Upper lobe of left lung (tissue), 6 donors: ENCODE data around the gene SLC25A48. TPM values are rescaled to one million over a fixed set of nuclear protein-coding genes. Genes with fewer than 3 reads are reported as not detected.

Experiments used
- ATAC-seq, 2 donors: fragments of 200-7000 bp; cut with Tn5 transposase; one replicate each; pipeline ENCODE4 v1.9.1; 2022; ENCODE audit warnings: mild to moderate bottlenecking in 2 of 2, moderate library complexity in 2 of 2; ENCODE audit not compliant: low FRiP score in 2 of 2
- DNase-seq, 2 donors: peaks; one replicate each; pipeline ENCODE4 v3.0.0-alpha.2; 2019 to 2020
- H3K27ac ChIP-seq, 4 donors: fragments of 200-600 bp; sonication (generic); one replicate each; pipeline ENCODE4 v1.5.1; 2016 to 2019
- H3K27me3 ChIP-seq, 4 donors: fragments of 200-600 bp; sonication (generic); one replicate each; pipeline ENCODE4 v1.5.1; 2017 to 2019
- H3K36me3 ChIP-seq, 4 donors: fragments of 200-600 bp; sonication (generic); one replicate each; pipeline ENCODE4 v1.5.1; 2016 to 2019
- H3K4me1 ChIP-seq, 4 donors: fragments of 200-600 bp; sonication (generic); one replicate each; pipeline ENCODE4 v1.5.1; 2018 to 2019
- H3K4me3 ChIP-seq, 4 donors: fragments of 200-600 bp; sonication (generic); one replicate each; pipeline ENCODE4 v1.5.1; 2017 to 2019; ENCODE audit warnings: mild to moderate bottlenecking in 2 of 4, moderate library complexity in 1 of 4
- H3K9me3 ChIP-seq, 4 donors: fragments of 200-600 bp; sonication (generic); one replicate each; pipeline ENCODE4 v1.5.1; 2018 to 2019
- EP300 ChIP-seq, 4 donors: sonication (generic); formaldehyde crosslinking; IDR thresholded peaks; one replicate each; pipeline ENCODE4 v1.5.1; 2017; ENCODE audit warnings: antibody characterized with exemption in 4 of 4, control low read depth in 2 of 4
- POLR2A ChIP-seq, 4 donors: fragments of 450-650 bp; IDR thresholded peaks; one replicate each; pipeline ENCODE4 v1.5.1; 2016 to 2017; ENCODE audit warnings: antibody characterized with exemption in 4 of 4, mild to moderate bottlenecking in 2 of 4
- POLR2AphosphoS5 ChIP-seq, 2 donors: sonication (generic); formaldehyde crosslinking; IDR thresholded peaks; one replicate each; pipeline ENCODE4 v1.5.1; 2017; ENCODE audit warnings: antibody characterized with exemption in 2 of 2
- WGBS, 2 donors: methylation state at CpG; one replicate each; pipeline ENCODE4 v1.1.5; 2017 to 2018; 5-methylcytosine and 5-hydroxymethylcytosine counted together
- total RNA-seq, 6 donors: library from RNA; depleted of rRNA in 4 of 6; stranded (reverse); fragments of >200 nt in 4 of 6; gene quantifications; one replicate each; pipeline versions ENCODE4 v1.1.0 to v1.2.1, GENCODE V29; 2016 to 2021
- TF ChIP-seq, protein P1 (sequence below), 6 experiments: fragments of 450-650 bp in 4 of 6; fragments of 200-600 bp in 2 of 6; sonication (generic) in 2 of 6; IDR thresholded peaks; one replicate each; pipeline ENCODE4 v1.5.1; 2016 to 2019; ENCODE audit warnings: antibody characterized with exemption in 6 of 6
- donor health status: DM: no; HTN: no; CAD: no; lungs with moderate emphysema.
- donor health status: DM: no; HTN: yes; CAD: no; lungs with severe emphysema.

SLC25A48 gene
- total RNA-seq, 6 donors from 2014 or later = not detected

DNA sequence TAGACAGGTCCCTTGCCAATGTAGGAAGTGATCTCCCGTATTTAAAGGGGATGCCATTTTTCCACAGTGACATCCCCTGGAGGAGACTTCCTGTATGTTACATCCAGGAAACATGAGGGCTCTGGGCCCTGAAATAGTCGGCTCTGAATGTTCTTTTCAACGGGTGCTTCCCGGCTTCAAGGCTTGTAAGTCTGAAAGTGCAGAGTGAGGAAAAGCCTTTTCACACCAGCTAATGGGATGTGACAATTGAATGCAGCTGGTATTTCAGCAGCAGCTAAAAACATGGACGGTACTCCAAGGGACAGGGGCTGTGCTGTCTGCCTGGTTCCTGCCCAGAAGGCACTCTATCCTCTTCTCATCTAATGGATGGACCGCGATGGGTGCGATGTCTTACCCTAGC is 59.8 kb downstream of the SLC25A48 start:
- TF ChIP-seq POLR2A (IDR thresholded peaks at IDR 0.05) (no peak), POLR2AphosphoS5 (IDR thresholded peaks at IDR 0.05) (no peak), EP300 (IDR thresholded peaks at IDR 0.05) (no peak)
- TF ChIP-seq, protein P1, sequence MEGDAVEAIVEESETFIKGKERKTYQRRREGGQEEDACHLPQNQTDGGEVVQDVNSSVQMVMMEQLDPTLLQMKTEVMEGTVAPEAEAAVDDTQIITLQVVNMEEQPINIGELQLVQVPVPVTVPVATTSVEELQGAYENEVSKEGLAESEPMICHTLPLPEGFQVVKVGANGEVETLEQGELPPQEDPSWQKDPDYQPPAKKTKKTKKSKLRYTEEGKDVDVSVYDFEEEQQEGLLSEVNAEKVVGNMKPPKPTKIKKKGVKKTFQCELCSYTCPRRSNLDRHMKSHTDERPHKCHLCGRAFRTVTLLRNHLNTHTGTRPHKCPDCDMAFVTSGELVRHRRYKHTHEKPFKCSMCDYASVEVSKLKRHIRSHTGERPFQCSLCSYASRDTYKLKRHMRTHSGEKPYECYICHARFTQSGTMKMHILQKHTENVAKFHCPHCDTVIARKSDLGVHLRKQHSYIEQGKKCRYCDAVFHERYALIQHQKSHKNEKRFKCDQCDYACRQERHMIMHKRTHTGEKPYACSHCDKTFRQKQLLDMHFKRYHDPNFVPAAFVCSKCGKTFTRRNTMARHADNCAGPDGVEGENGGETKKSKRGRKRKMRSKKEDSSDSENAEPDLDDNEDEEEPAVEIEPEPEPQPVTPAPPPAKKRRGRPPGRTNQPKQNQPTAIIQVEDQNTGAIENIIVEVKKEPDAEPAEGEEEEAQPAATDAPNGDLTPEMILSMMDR (IDR thresholded peaks at IDR 0.05) = no peak
- Histone ChIP-seq H3K27me3 (no peaks in the 10 kb centered on the region), H3K9me3 (no peaks in the 10 kb centered on the region), H3K27ac (no peak overlapping the region), H3K4me3 (no peak overlapping the region), H3K36me3 (no peaks in the 10 kb centered on the region), H3K4me1 (peaks cover 0 to 6% (median 3%) of the 10 kb centered on the region in 4 donors)
- ATAC-seq (no peak), DNase-seq (no peak)
- WGBS, 2 donors = 36 to 58% methylated on average over 8 of the region's 8 CpGs

DNA sequence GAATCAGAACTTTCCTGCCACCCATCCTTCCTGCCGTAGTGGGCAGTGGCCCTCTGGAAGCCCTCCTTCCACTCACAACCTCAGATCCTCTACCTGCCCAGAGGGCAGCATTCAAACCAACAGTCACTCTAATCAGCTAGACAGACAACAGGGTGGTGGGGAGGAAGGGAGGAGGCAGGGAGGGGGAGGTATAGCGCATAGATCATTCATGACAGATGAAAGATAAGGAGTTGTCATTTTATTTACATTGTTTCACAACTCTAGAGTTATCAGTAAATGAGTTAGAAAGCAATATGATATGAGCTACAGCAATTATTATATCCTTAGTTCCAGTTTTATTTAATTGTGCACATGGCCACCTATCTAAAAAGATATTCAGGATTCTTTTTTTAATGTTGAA is 60.3 kb downstream of the SLC25A48 start:
- H3K27me3 ChIP-seq = no peaks in the 10 kb centered on the region
- no peaks in the 10 kb centered on the region for H3K9me3 ChIP-seq
- ATAC-seq (no peak), DNase-seq (no peak)
- TF ChIP-seq EP300 (IDR thresholded peaks at IDR 0.05) = no peak
- TF ChIP-seq POLR2A (IDR thresholded peaks at IDR 0.05) = no peak
- TF ChIP-seq POLR2AphosphoS5 (IDR thresholded peaks at IDR 0.05) = no peak
- TF ChIP-seq, protein P1 (IDR thresholded peaks at IDR 0.05) = no peak
- peaks cover 0 to 6% (median 3%) of the 10 kb centered on the region in 4 donors for H3K4me1 ChIP-seq
- no peak overlapping the region for H3K27ac ChIP-seq
- H3K4me3 ChIP-seq = no peak overlapping the region
- no peaks in the 10 kb centered on the region for H3K36me3 ChIP-seq
- WGBS, 2 donors = 50 to 72% methylated on average over 2 of the region's 2 CpGs

DNA sequence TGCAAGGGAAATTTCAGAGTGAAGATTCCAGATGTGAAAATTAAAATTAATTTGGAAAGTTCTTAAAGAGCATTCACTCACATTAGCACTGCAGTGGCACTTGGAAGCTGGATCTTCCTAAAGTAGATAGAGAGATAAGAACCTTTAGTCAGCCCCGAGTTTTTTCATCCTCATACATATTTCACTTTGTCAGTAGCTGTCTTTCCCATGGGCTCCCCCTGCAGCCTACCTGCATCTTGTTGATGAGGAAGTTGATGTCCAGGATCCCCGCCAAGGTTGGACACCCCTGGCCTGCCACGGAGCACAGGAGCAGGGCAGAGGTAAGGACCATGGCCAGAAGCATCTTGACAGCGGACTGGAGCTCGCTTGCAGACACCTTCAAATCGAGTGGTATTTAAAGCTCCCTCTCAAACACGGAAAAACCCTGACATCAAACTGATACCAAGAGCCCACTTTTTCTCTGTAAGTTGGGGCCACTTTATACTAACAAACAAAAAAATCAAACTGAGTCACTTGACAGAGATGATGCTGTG is 61.1 kb downstream of the SLC25A48 start, which contains the start of gene IL9:
Gene IL9 (minus strand): TSS at position 368 of the 533 bp plus-strand sequence. CDS start 25 bp downstream, at position 343.
- H3K27me3 ChIP-seq = no peaks in the 10 kb centered on the region
- TF ChIP-seq POLR2AphosphoS5 (IDR thresholded peaks at IDR 0.05) (no peak), POLR2A (IDR thresholded peaks at IDR 0.05) (no peak), EP300 (IDR thresholded peaks at IDR 0.05) (no peak)
- TF ChIP-seq, protein P1 (IDR thresholded peaks at IDR 0.05) = no peak
- H3K27ac ChIP-seq = no peak within 1 kb of the TSS
- no peaks in the 10 kb centered on the region for H3K9me3 ChIP-seq
- DNase-seq (no peak), ATAC-seq (no peak)
- 22 to 36% methylated on average over 7 of the region's 7 CpGs for WGBS, 2 donors
- H3K4me3 ChIP-seq = no peak within 1 kb of the TSS
- no peaks in the 10 kb centered on the region for H3K36me3 ChIP-seq
- H3K4me1 ChIP-seq = peaks cover 0 to 6% (median 3%) of the 10 kb centered on the region in 4 donors

DNA sequence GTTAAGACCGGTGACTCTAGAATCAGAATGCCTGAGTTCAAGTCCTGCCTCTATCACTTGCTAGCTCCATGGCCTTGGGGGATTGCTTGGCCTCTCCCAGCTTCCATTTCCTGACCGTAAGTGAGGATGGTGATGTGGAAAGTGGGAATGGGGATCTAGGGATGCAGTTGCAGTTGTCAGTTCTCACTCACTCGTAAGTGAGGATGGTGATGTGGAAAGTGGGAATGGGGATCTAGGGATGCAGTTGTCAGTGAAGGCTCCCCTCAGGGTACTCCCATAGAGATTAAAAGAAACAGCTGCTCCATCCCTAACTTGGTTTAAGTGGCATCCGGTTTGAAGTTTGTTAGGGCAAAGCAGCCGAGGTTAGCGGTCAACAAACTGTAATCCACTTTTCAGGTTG is 64.2 kb downstream of the SLC25A48 start:
- Histone ChIP-seq H3K27me3 (peaks cover 0 to 2% (median 0%) of the 10 kb centered on the region in 4 donors), H3K4me1 (no peaks in the 10 kb centered on the region), H3K27ac (no peak overlapping the region), H3K36me3 (no peaks in the 10 kb centered on the region), H3K9me3 (no peaks in the 10 kb centered on the region), H3K4me3 (no peak overlapping the region)
- TF ChIP-seq POLR2A (IDR thresholded peaks at IDR 0.05) (no peak), POLR2AphosphoS5 (IDR thresholded peaks at IDR 0.05) (no peak), EP300 (IDR thresholded peaks at IDR 0.05) (no peak)
- TF ChIP-seq, protein P1 (IDR thresholded peaks at IDR 0.05) = no peak
- 80 to 81% methylated on average over 5 to 6 of the region's 6 CpGs for WGBS, 2 donors
- no peak for ATAC-seq
- no peak for DNase-seq

DNA sequence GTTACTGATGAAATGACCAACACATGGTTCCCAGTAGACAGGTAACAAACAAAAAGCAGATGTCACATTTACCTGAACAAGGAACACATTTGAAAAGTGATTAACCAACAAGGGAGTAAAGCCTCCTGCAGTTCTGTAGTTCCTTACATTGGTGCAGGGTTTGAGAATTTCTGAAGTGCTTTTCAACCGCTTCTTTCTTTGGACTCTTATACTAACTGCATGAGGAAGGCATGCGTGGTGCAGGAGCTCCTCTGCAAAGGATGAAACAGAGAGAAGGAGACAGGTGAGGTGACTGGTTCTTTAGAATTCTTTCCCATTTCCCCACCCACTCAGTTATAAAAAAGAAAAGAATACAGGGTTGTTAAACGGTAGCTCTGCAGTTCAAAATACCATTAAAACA is 65.8 kb downstream of the SLC25A48 start:
- WGBS, 2 donors = 69 to 73% methylated on average over 3 of the region's 3 CpGs
- DNase-seq (no peak), ATAC-seq (no peak)
- Histone ChIP-seq H3K9me3 (no peaks in the 10 kb centered on the region), H3K4me1 (no peaks in the 10 kb centered on the region), H3K27ac (no peak overlapping the region), H3K4me3 (no peak overlapping the region), H3K27me3 (peaks cover 0 to 2% (median 0%) of the 10 kb centered on the region in 4 donors), H3K36me3 (no peaks in the 10 kb centered on the region)
- TF ChIP-seq, protein P1 (IDR thresholded peaks at IDR 0.05) = no peak
- no peak for TF ChIP-seq POLR2A (IDR thresholded peaks at IDR 0.05)
- no peak for TF ChIP-seq EP300 (IDR thresholded peaks at IDR 0.05)
- TF ChIP-seq POLR2AphosphoS5 (IDR thresholded peaks at IDR 0.05) = no peak
